Esophagus squamous epithelium (tissue), 4 donors: ENCODE data around the gene CSF1R.

ENCODE experiments used
- POLR2A ChIP-seq, 4 donors: fragments of 450-650 bp; IDR thresholded peaks; one replicate each; pipeline ENCODE4 v1.6.1; 2017; ENCODE audit warnings: antibody characterized with exemption in 4 of 4, mild to moderate bottlenecking in 4 of 4, moderate library complexity in 3 of 4
- TF ChIP-seq, protein P1 (sequence below), 6 experiments: fragments of 450-650 bp in 4 of 6; fragments of 200-600 bp in 2 of 6; sonication (generic) in 2 of 6; IDR thresholded peaks; one replicate each; pipeline ENCODE4 v1.5.1; 2016 to 2019; ENCODE audit warnings: antibody characterized with exemption in 6 of 6, mild to moderate bottlenecking in 4 of 6, moderate library complexity in 4 of 6

DNA sequence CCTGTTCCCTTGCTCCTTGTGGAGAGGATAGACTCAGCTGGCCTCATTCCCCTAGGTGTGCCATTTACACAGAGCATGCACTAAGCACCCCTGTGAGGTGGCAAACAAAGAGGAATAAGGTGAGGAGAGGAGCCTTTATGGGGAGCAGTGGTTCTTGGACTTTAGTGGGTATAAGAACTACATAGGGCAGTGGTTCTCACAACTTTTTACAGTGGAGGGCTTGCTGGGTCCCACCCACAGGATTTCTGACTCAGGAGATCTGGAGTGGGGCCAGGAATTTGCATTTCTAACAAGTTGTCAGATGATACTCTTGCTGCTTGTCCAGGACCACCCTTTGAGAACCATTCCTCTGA lies 42.0 kb downstream of the CSF1R start:
- TF ChIP-seq, protein P1, sequence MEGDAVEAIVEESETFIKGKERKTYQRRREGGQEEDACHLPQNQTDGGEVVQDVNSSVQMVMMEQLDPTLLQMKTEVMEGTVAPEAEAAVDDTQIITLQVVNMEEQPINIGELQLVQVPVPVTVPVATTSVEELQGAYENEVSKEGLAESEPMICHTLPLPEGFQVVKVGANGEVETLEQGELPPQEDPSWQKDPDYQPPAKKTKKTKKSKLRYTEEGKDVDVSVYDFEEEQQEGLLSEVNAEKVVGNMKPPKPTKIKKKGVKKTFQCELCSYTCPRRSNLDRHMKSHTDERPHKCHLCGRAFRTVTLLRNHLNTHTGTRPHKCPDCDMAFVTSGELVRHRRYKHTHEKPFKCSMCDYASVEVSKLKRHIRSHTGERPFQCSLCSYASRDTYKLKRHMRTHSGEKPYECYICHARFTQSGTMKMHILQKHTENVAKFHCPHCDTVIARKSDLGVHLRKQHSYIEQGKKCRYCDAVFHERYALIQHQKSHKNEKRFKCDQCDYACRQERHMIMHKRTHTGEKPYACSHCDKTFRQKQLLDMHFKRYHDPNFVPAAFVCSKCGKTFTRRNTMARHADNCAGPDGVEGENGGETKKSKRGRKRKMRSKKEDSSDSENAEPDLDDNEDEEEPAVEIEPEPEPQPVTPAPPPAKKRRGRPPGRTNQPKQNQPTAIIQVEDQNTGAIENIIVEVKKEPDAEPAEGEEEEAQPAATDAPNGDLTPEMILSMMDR (IDR thresholded peaks at IDR 0.05): no peak
- no peak for TF ChIP-seq POLR2A (IDR thresholded peaks at IDR 0.05)
